HG02798 (cell line): ENCODE data around the gene LRRC4.

ENCODE experiments used
- ATAC-seq: cut with Tn5 transposase; IDR thresholded peaks from one replicate; pipeline ENCODE4 v1.9.1; 2021; ENCODE audit warnings: mild to moderate bottlenecking; ENCODE audit not compliant: unreplicated experiment, poor library complexity

LRRC4 gene

GRCh38 chr7:128032605-128033235 is 1.5 kb upstream of the LRRC4 start:
- no peak for ATAC-seq

DNA sequence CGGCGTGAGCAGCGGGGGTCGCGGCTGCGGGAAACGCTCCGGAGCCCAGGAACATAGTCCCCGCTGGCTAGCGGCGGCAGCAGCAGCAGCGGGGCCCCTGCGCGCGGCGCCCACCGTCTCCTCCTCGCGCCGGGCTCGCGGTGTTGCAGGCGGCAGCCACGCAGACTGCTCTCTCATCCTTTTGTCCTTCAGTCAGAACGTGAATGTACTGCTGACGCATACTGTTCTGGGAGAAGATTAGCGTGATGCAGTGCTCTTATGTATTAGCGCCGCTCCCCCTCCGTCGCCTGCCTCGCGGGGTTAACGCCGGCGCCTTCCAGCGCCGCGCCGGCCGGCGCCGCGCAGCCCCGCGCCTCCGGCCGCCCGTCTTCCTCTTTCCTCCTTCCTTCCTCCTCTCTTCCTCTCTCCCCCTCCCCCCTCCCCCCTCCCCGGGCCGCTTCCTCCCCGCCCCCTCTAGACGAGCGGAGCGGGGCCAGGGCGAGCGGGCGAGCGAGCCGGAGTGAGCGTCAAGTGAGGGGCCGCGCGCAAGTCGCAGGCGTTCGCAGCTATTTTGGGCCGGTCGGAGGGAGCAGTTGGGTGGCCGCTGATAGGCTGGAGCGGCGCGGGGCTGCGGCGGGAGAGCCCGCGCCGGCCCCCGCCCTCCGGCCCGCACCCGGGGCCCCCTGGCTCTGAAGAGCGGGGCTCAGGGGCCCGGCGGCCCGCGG is 816 bp upstream of the LRRC4 start:
- peak; percentile 57 for ATAC-seq

GRCh38 chr7:128030263-128030653 is 979 bp downstream of the LRRC4 start:
- no peak for ATAC-seq

- ATAC-seq: no peak
Measured at GRCh38 chr7:128029405-128029995, 1.7 kb downstream of the LRRC4 start.

DNA sequence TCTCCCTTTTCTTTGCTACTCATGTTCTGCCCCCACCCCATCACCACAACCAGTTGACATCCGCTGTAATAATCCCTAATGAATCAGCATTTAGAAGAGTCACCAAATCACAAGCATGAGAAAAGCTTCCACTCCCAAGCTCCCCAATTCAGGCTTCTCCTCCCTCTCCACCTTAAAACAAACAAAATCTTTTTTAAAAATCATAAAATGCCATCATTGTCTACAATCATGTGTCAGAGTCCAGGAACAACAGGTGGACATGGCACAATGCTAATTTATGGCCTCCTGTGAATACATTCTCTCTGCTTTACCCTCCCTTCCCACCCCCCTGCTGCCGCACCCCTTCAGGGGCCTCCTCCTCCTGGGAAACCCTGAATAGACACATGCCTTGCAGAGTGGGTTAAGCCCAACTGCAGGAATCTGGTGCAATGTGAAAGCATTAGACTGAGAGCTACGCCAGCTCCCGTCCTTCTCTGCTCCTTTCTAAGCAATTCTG is 3.7 kb downstream of the LRRC4 start:
- no peak for ATAC-seq

- no peak for ATAC-seq
Measured at GRCh38 chr7:128026551-128026950, 4.7 kb downstream of the LRRC4 start.

GRCh38 chr7:128025819-128026218 is 5.4 kb downstream of the LRRC4 start:
- no peak for ATAC-seq

DNA sequence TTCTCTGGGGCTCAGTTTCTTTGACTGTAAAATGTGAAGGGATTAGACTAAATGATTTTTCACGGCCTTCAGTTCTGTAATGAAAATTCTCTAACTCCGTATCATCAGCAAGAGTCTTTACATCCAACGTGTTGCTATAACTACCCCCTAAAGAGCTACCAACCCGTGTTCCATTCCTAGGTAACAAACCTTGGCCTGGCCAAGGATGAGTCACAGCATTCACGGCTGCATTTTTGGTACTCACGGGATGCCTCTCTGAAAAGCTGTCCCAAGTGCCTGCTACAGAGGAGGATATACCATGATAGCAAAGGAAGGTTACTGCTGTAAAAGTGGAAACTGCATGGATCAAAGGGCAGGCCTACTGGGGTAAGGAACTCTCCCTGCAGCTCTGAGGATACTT is 5.9 kb downstream of the LRRC4 start:
- ATAC-seq: no peak

GRCh38 chr7:128024151-128024550 is 7.1 kb downstream of the LRRC4 start:
- no peak for ATAC-seq

GRCh38 chr7:128022631-128023532 is 8.4 kb downstream of the LRRC4 start:
- no peak for ATAC-seq

DNA sequence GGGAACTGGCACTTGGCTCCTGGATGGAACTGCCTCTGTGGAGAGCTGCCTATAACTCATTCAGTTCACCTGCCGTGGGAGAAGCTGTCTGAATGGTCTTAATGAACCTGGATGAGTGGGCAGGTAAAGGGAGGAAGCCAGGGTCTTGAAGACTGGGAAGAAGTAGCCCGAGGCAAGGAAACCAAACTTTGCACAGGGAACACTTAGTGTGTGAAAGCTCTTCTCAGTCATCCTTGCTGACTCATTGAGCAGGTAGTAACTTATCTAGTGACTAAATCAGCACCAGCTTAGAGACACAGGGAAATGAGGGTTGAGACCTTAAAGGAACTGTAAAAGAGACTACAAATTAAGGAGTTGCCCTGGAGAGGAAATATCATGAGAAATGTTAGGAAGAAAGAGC is 9.9 kb downstream of the LRRC4 start:
- ATAC-seq: no peak

DNA sequence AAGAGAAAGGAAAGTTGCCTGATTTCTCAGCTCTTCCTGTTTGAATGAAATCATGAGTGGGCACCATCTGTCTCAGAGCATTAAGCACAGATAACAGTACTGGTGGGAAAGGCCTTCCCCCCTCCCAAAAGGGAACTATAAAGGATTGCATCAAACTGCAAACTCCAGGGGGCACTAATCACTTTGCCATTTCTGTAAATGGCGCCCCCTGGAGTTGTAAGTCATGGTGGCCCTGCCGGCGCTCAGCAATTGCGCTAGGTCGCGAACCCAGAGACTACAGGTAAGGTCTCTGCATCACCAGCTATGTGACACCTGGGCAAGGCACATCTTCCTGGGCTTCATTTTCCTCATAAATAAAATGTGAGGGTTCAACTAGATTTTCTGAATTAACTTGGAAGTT is 11.1 kb downstream of the LRRC4 start:
- ATAC-seq: no peak

- ATAC-seq: no peak
Measured at GRCh38 chr7:128019288-128019687, 11.9 kb downstream of the LRRC4 start.

DNA sequence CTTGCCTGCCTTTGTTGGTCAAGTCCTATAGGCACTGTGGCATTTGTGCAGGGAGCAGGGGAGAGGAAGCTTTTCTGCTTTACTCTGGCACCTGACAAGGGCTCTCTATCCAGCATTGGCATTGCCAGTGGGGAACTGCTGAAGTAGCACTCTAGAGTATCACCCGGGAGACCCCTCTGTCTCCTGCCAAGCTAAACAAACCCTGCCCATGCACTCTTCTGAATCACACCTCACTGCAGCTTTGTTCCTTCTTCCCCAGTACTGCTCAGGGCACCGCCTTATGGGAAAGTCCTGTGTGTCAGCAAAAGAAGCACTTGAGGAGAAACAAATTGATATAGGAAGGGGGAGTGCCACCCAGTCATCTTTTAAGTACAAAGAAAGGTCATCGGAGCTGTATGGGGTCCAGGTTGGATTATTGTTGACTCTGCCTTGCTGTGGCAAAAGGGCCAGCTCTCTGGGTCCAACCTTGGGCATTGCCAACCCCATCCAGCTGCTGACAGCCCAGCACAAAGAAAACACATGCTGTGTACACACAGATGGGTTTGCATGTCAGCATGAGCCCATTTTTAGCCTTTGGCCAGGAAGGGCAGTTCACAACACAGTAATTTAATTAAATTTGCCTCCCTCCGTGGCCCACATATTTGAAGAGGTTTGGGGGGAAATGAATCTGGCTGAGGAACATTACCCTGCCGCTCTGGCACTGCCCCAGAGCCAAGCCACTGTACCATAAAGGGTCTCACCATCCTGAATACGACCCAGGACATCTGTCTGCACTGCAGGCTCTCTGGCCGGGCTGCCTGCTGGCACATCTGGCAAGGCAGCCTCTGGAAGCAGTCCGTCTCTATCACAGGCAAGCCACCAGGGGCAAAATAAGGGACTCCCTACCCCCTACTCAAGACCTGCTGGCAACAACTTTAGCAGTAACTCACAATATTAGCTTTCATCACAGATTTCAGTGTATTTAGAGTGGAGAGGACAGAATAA is 13.1 kb downstream of the LRRC4 start:
- no peak for ATAC-seq

DNA sequence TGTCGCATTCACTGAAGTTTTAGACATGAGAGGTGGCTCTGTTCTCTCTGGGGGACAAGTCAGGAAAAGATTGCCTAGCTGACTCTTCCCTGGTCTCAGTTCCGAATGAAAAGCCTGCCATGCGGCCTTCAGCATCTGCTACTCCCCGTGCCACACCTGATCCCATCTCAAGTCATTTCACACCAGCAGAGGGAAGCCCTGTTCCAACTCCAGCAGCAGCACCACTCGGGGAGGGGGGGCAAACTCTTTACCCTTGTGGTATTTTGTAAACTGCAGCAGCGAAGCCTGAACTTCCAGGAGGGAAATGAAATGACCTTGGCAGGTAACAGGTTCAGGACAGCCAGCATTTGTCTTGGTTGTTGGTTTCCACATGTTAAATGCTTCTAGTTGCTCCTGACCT is 13.8 kb downstream of the LRRC4 start:
- ATAC-seq: no peak

DNA sequence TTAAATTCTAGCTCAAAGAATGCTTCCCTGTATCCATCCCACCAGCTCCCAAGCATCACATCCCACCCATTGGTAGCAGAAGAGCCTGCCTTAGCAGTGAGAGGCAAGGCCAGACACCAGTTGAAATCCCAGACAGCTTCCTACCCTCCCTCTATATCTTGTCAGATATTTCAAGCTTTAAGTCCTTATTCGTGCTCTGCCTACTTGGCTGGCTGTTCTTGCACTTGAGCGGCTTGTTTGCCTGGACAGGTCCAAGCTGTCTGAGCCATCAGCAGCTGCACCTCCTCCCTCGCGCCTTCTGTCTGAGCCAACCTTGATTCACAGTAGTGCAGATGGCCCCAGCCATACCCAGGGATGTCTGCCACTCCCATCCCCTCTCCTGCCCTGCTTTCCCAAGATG is 16.4 kb downstream of the LRRC4 start:
- no peak for ATAC-seq

- ATAC-seq: no peak
Measured at GRCh38 chr7:128011131-128011661, 20.0 kb downstream of the LRRC4 start.

DNA sequence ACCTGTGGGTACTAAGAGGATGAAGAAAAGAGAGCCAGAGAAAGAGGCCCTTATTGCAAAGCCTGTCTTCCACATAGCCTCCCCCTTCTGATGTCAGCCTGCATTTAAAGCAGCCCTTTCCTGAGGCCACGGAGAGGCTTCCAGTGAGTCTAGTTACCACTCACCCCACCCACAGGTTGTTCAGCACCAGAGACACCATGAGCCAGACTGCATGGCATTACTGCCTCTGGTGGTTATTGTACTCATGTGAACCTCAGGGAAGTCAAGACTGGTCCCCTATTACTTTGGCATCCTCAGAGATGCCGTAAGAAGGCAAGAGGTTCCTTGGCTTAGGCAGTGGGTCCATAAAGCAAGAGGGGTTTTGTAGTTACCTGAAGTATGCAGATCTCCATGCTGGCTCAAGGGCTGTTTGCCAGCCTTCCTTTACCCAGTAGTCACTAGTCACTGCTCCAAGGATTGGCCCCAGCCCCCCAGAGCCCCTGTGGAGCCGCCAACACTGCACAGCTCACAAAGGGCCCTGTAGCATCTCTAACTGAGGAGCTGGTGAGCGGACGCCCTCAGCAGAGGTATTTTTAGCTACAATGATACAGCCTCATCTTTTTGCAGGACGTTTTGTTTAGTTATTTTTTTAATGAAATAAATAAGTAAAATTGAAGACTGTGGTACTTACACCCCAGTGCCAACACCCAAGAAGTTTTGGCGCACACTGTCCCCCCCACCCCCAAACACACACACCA is 20.7 kb downstream of the LRRC4 start:
- ATAC-seq: no peak

- no peak for ATAC-seq
Measured at GRCh38 chr7:128008744-128009143, 22.5 kb downstream of the LRRC4 start.
